Keratinocyte (primary cell): ENCODE measurements around the gene ZFYVE21. TPM values are rescaled to one million over a fixed set of nuclear protein-coding genes. Genes with fewer than 3 reads are reported as not detected.

ENCODE experiments used
- DNase-seq: peaks from one replicate; pipeline ENCODE4 v3.0.0-alpha.2; 2011; ENCODE audit warnings: low read depth, missing footprints, low spot score
- FAIRE-seq: peaks from 2 replicates; lab custom pipeline; 2011; peaks lifted over from hg19 to GRCh38; lab: Jason Lieb, UNC
- H2AFZ ChIP-seq: 2 replicates; pipeline ENCODE4 v1.6.0; 2012; ENCODE audit warnings: low read length, control low read depth, inconsistent platforms; ENCODE audit not compliant: control insufficient read depth
- H3K27ac ChIP-seq: 2 replicates; pipeline ENCODE4 v1.5.1; 2011; ENCODE audit warnings: low read length; ENCODE audit not compliant: control insufficient read depth, insufficient read depth
- H3K27me3 ChIP-seq: 3 replicates; pipeline ENCODE4 v1.6.0; 2011; ENCODE audit warnings: low read length; ENCODE audit not compliant: control insufficient read depth, insufficient read depth; ENCODE audit errors: extremely low read depth
- H3K36me3 ChIP-seq, 2 experiments: 2 replicates in 1 of 2; 3 replicates in 1 of 2; pipeline ENCODE4 v1.5.1; 2011; ENCODE audit warnings: low read length in 2 of 2, mild to moderate bottlenecking in 1 of 2; ENCODE audit not compliant: control insufficient read depth in 2 of 2, insufficient read depth in 2 of 2; ENCODE audit errors: extremely low read depth in 1 of 2
- H3K4me1 ChIP-seq: 3 replicates; pipeline ENCODE4 v1.5.1; 2011; ENCODE audit warnings: low read length; ENCODE audit not compliant: control insufficient read depth, insufficient read depth; ENCODE audit errors: extremely low read depth
- H3K4me2 ChIP-seq: 3 replicates; pipeline ENCODE4 v1.6.0; 2011; ENCODE audit warnings: low read depth, low read length; ENCODE audit not compliant: control insufficient read depth, insufficient read depth; ENCODE audit errors: extremely low read depth
- H3K4me3 ChIP-seq, 3 experiments: fragments of 200-600 bp in 1 of 3; sonication (generic) in 1 of 3; 2 replicates in 2 of 3; 3 replicates in 1 of 3; pipeline ENCODE4 v1.5.1; 2011 to 2016; ENCODE audit warnings: low read length in 3 of 3, mild to moderate bottlenecking in 3 of 3, control low read depth in 2 of 3, inconsistent platforms in 1 of 3, low read depth in 1 of 3, mixed read lengths in 1 of 3, mixed run types in 1 of 3, moderate library complexity in 1 of 3; ENCODE audit not compliant: control insufficient read depth in 2 of 3, insufficient read depth in 2 of 3; ENCODE audit errors: extremely low read depth in 1 of 3
- H3K79me2 ChIP-seq: 2 replicates; pipeline ENCODE4 v1.6.0; 2012; ENCODE audit warnings: low read length; ENCODE audit not compliant: control insufficient read depth, insufficient read depth
- H3K9ac ChIP-seq: 3 replicates; pipeline ENCODE4 v1.6.0; 2011; ENCODE audit warnings: low read length; ENCODE audit not compliant: control insufficient read depth, insufficient read depth; ENCODE audit errors: extremely low read depth
- H3K9me1 ChIP-seq: 3 replicates; pipeline ENCODE4 v1.6.0; 2011; ENCODE audit warnings: low read length; ENCODE audit not compliant: control insufficient read depth, insufficient read depth; ENCODE audit errors: extremely low read depth
- H3K9me3 ChIP-seq: 2 replicates; pipeline ENCODE4 v1.5.1; 2012; ENCODE audit warnings: low read depth, low read length; ENCODE audit not compliant: control insufficient read depth
- H4K20me1 ChIP-seq: 3 replicates; pipeline ENCODE4 v1.6.0; 2011; ENCODE audit warnings: low read length; ENCODE audit not compliant: control insufficient read depth, insufficient read depth; ENCODE audit errors: extremely low read depth
- CTCF ChIP-seq, 3 experiments: IDR thresholded peaks in 1 of 3; conservative IDR thresholded peaks in 1 of 3; optimal IDR thresholded peaks in 1 of 3; 2 replicates in 2 of 3; 3 replicates in 1 of 3; pipeline versions ENCODE3 to v1.5.1; 2011; ENCODE audit warnings: low read length in 3 of 3, mild to moderate bottlenecking in 3 of 3, moderate library complexity in 2 of 3, control low read depth in 1 of 3, inconsistent platforms in 1 of 3; ENCODE audit not compliant: insufficient read depth in 2 of 3; ENCODE audit errors: extremely low read depth in 1 of 3
- EZH2 ChIP-seq: IDR thresholded peaks from one replicate; pipeline ENCODE4 v1.6.1; 2012; ENCODE audit warnings: inconsistent platforms, mild to moderate bottlenecking, low read length, moderate library complexity
- dilution Hi-C: fragments of 300-500 bp; cut with MboI; formaldehyde crosslinking; loops from one replicate; pipeline ENCODE4 v1.7.0; 2020; ENCODE audit warnings: low sequenced_read_pairs; ENCODE audit not compliant: extremely low pct_ligation_motif_present
- polyA plus RNA-seq, 5 experiments: library from polyadenylated mRNA; depleted of rRNA in 3 of 5; stranded (reverse) in 3 of 5; stranded (forward) in 1 of 5; unstranded in 1 of 5; fragments of >200 nt; gene quantifications; 1 replicate in 1 of 5; 2 replicates in 3 of 5; 3 replicates in 1 of 5; pipeline versions ENCODE4 v1.2.1 to v1.2.3, GENCODE V29; 2011 to 2012; ENCODE audit warnings: missing spikeins in 2 of 5, low read depth in 1 of 5, low replicate concordance in 1 of 5

ZFYVE21 gene
- polyA plus RNA-seq, 1 donor (not counting 4 experiments of a cell fraction or from before 2014, with no cell fraction given), result 116 TPM

GRCh38 chr14:103692159-103692558, 23.5 kb upstream of the ZFYVE21 start:
- dilution Hi-C loops, result no loop called here
- H4K20me1 ChIP-seq, result peaks cover 28% of the 10 kb centered on the region
- H2AFZ ChIP-seq, result no peak overlapping the region

DNA sequence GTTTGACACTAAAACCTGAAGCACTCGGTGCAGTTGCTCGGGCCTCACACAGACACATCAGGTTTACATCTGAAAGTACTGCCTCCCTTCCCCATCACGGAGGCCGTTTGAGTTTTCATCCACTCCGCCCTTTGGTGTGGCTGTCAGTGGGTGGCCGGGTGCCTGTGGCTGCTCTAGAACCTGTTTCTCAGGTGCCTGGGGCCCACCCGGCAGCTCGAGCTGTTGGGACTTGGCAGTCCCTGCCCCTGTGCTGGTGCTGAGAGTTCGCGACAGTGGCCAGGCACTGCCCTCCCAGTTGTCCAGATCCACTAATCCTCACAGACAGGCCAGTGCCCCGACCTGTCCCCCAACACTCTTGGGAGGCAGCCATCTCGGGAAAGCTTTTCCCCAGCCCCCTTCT, 22.7 kb upstream of the ZFYVE21 start:
- H3K4me3 ChIP-seq, result no peak overlapping the region
- H3K4me1 ChIP-seq, result peaks cover 26% of the 10 kb centered on the region
- H2AFZ ChIP-seq, result no peak overlapping the region
- dilution Hi-C loops, result no loop called here
- peaks cover 14% of the 10 kb centered on the region for H3K79me2 ChIP-seq
- H3K27ac ChIP-seq, result peak overlapping the region; percentile 28
- no peak overlapping the region for H3K4me2 ChIP-seq
- TF ChIP-seq CTCF (optimal IDR thresholded peaks at IDR 0.05 in 1 of 3, IDR thresholded peaks at IDR 0.05 in 1 of 3, conservative IDR thresholded peaks at IDR 0.05 in 1 of 3; ENCODE audit: extremely low read depth in 1 of 3, insufficient read depth in 2 of 3, low read length in 3 of 3) (no peak), EZH2 (no peak)
- peak overlapping the region; percentile 24 for H3K9ac ChIP-seq
- no peaks in the 10 kb centered on the region for H3K27me3 ChIP-seq
- no peaks in the 10 kb centered on the region for H3K9me1 ChIP-seq
- peaks cover 26% of the 10 kb centered on the region for H4K20me1 ChIP-seq
- FAIRE-seq (no peak), DNase-seq (no peak)
- peaks cover 20 to 40% of the 10 kb centered on the region in 2 experiments for H3K36me3 ChIP-seq
- H3K9me3 ChIP-seq, result no peaks in the 10 kb centered on the region

More at GRCh38 chr14:103692159-103692558, 23.5 kb upstream of the ZFYVE21 start:
- Histone ChIP-seq H3K4me3 (no peak overlapping the region), H3K9me3 (no peaks in the 10 kb centered on the region), H3K36me3 (peaks cover 21 to 40% of the 10 kb centered on the region in 2 experiments), H3K27me3 (no peaks in the 10 kb centered on the region), H3K9me1 (no peaks in the 10 kb centered on the region), H3K4me1 (peaks cover 26% of the 10 kb centered on the region), H3K79me2 (peaks cover 14% of the 10 kb centered on the region), H3K27ac (no peak overlapping the region), H3K4me2 (no peak overlapping the region), H3K9ac (no peak overlapping the region)
- DNase-seq (no peak), FAIRE-seq (no peak)
- TF ChIP-seq EZH2 (no peak), CTCF (optimal IDR thresholded peaks at IDR 0.05 in 1 of 3, IDR thresholded peaks at IDR 0.05 in 1 of 3, conservative IDR thresholded peaks at IDR 0.05 in 1 of 3; ENCODE audit: extremely low read depth in 1 of 3, insufficient read depth in 2 of 3, low read length in 3 of 3) (no peak)
